ENCODE measurements around the gene UXT.
A peak's percentile ranks its signal among the peaks of the same experiment; 100 is the strongest.

The UXT gene

GRCh38 chrX:47648376-47648775 is 10.6 kb downstream of the UXT start:
- no peak for DNase-seq

- DNase-seq = no peak
These were observed 12.3 kb downstream of the UXT start for GRCh38 chrX:47646636-47647035.

- DNase-seq = no peak
These were observed 13.4 kb downstream of the UXT start for GRCh38 chrX:47645530-47645929.

- no peak for DNase-seq
These were observed 14.4 kb downstream of the UXT start for GRCh38 chrX:47644557-47645091.

- no peak for DNase-seq
These were observed 15.1 kb downstream of the UXT start for GRCh38 chrX:47643926-47644325.

GRCh38 chrX:47638816-47639215 is 20.2 kb downstream of the UXT start:
- DNase-seq = no peak

- peak; percentile 39 to 46 for DNase-seq
These were observed 21.3 kb downstream of the UXT start for GRCh38 chrX:47637546-47638195.

GRCh38 chrX:47634871-47635575 is 24.0 kb downstream of the UXT start:
- peak in 1 of 2 experiments; percentile 24 for DNase-seq

GRCh38 chrX:47633689-47634590 is 25.0 kb downstream of the UXT start:
- DNase-seq = no peak

GRCh38 chrX:47632666-47633065 is 26.3 kb downstream of the UXT start:
- DNase-seq = no peak

GRCh38 chrX:47631676-47632075 is 27.3 kb downstream of the UXT start:
- no peak for DNase-seq

- no peak for DNase-seq
These were observed 29.4 kb downstream of the UXT start, which contains the start of gene CFP for GRCh38 chrX:47629419-47630200. Gene CFP, minus strand, starts transcription at chrX:47629930. Its CDS starts 86 bp downstream, at chrX:47629844.

GRCh38 chrX:47628982-47629381 is 30.0 kb downstream of the UXT start:
- no peak for DNase-seq

GRCh38 chrX:47625365-47625764 is 33.6 kb downstream of the UXT start:
- no peak for DNase-seq

GRCh38 chrX:47623540-47624027 is 35.4 kb downstream of the UXT start:
- DNase-seq = peak; percentile 34 to 48

- DNase-seq = no peak
These were observed 37.1 kb downstream of the UXT start for GRCh38 chrX:47621851-47622250.

GRCh38 chrX:47620303-47620685 is 38.7 kb downstream of the UXT start:
- DNase-seq = no peak

GRCh38 chrX:47619486-47620302 is 39.3 kb downstream of the UXT start, which contains the start of gene SYN1:
Gene SYN1, minus strand, starts transcription at chrX:47619857. Its CDS starts 129 bp downstream, at chrX:47619728.
- peak; percentile 74 to 76 for DNase-seq

GRCh38 chrX:47618923-47619485 is 40.0 kb downstream of the UXT start:
- no peak for DNase-seq

- no peak for DNase-seq
These were observed 44.4 kb downstream of the UXT start for GRCh38 chrX:47614618-47615017.

GRCh38 chrX:47613082-47613481 is 45.9 kb downstream of the UXT start:
- no peak for DNase-seq

Data from activated CD4-positive, alpha-beta T cell treated with anti-CD3 and anti-CD28 coated beads, Interleukin-2, amount 50 U/mL, for 48 hours (primary cell).